ENCODE measurements around the gene SULT1C3.

Gene SULT1C3

DNA sequence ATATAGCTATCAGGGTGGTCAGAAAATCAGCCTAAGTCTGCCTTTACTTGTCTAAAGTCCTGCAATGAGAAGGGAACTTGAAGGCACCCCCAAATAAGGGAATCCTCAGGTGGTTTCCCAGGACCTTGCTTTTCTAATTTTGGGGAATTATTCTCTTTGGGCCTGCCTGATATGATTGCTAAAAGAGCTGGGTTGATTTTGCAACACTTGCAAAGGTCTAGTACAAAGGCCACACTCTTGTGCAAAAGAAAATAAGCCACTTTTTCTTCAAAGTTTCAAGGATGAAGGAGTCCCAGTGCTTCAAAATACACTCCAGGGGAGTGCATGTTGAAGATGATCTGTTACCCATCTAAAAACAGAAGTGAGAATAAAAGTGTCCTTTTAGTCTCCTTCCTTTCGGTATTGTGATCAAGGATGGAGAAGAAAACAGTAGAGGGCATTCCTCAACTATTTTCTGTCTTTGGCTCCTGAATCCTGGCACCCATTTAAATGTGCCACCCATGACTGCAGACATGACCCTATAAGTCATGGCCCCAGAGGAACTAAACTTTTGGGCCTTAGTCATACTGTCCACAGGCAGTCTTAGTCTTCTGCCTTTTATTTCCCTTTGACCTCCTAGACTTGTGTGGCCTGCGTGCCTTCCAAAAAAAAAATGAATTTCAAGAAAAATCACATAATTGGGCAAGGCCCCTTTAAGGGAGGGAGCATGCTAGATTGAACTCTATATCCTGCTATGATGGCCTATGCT, 5.1 kb downstream of the SULT1C3 start:
- WGBS = 100% methylated on average over 2 of the region's 2 CpGs
- H3K27ac ChIP-seq (ENCODE audit: low read depth, low read length) = no peak overlapping the region
- H3K4me3 ChIP-seq (ENCODE audit: low read length) = no peak overlapping the region
- no peaks in the 10 kb centered on the region for H3K4me1 ChIP-seq (ENCODE audit: insufficient read depth, low read length)
- no peak overlapping the region for H3K9ac ChIP-seq (ENCODE audit: low read depth, low read length)
- peaks cover 36% of the 10 kb centered on the region for H3K9me3 ChIP-seq (ENCODE audit: insufficient read depth, low read depth, low read length)
- no peaks in the 10 kb centered on the region for H3K27me3 ChIP-seq (ENCODE audit: insufficient read depth, low read length)
- H3K36me3 ChIP-seq (ENCODE audit: insufficient read depth, low read length) = no peaks in the 10 kb centered on the region

DNA sequence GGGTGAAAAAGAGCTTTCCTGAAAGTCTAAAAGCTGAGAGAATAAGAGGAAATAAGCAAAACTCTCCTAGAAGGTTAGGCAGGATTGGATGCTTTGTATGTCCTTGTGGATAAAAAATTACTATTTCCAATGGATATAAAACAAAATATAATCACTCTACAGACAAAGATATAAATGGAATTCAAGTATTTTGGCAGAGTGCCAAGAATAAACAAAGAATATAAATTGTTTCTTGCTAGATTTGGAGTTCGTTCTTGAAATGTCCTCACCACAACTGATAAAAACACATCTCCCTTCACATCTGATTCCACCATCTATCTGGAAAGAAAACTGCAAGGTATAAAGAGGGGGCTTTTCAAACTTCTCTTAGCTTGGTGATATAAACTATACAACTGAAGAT, 13.3 kb downstream of the SULT1C3 start:
- Histone ChIP-seq H3K36me3 (ENCODE audit: insufficient read depth, low read length) (no peaks in the 10 kb centered on the region), H3K9ac (ENCODE audit: low read depth, low read length) (no peak overlapping the region), H3K27me3 (ENCODE audit: insufficient read depth, low read length) (no peaks in the 10 kb centered on the region), H3K9me3 (ENCODE audit: insufficient read depth, low read depth, low read length) (no peaks in the 10 kb centered on the region), H3K27ac (ENCODE audit: low read depth, low read length) (no peak overlapping the region), H3K4me1 (ENCODE audit: insufficient read depth, low read length) (no peaks in the 10 kb centered on the region), H3K4me3 (ENCODE audit: low read length) (no peak overlapping the region)
- no CpG with 5 or more reads among the region's 1 CpG for WGBS

DNA sequence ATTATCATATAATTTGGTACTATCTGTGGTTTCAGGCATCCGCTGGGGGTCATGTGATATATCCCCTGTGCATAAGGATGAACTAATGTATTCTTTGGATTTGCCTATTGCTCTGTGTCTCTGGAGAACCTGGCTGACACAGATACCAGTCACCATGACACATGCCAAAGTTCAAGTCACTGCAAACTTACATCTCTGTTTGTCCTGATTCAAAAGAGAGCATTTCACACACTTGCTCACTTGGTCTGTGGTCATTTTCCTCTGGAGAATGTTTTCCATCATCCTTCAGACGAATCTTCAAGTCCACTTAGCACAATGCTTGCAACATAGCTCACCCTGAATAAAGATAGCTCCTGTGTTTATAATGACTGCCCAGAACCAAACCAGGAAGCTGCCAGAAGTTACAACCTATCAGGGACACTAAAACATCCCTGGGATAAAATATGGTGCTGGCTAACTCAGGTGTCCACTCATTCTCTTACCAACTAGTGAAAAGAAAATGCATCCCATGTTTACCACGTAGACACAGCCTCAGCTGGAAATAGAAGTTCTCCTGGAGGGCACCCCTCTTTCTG, 18.1 kb downstream of the SULT1C3 start:
- Histone ChIP-seq H3K9ac (ENCODE audit: low read depth, low read length) (no peak overlapping the region), H3K4me3 (ENCODE audit: low read length) (no peak overlapping the region), H3K27me3 (ENCODE audit: insufficient read depth, low read length) (no peaks in the 10 kb centered on the region), H3K9me3 (ENCODE audit: insufficient read depth, low read depth, low read length) (peaks cover 6% of the 10 kb centered on the region; the same call in 1 of the 2 replicates), H3K36me3 (ENCODE audit: insufficient read depth, low read length) (no peaks in the 10 kb centered on the region), H3K27ac (ENCODE audit: low read depth, low read length) (no peak overlapping the region), H3K4me1 (ENCODE audit: insufficient read depth, low read length) (no peaks in the 10 kb centered on the region)
- WGBS = 89% methylated on average over 3 of the region's 3 CpGs

DNA sequence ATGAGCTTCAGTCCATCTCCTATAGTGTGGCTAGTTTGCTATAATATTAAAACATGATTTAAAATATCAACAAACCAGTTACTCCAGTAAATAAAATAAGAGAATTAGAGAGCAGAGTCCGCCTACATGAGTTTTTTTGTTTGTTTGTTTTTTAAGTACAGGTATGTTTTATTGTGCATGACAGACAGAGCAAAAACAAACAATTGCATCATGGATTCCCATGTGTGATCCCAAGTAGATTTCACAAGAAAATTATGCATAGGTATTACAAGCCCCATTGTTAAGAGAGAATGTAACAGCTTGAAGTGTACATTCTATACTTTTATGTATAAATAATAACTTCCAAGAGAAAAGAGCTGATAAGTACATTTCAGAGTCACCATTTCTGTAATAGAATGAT, 21.0 kb downstream of the SULT1C3 start:
- no peaks in the 10 kb centered on the region for H3K27me3 ChIP-seq (ENCODE audit: insufficient read depth, low read length)
- no peak overlapping the region for H3K27ac ChIP-seq (ENCODE audit: low read depth, low read length)
- no peak overlapping the region for H3K9ac ChIP-seq (ENCODE audit: low read depth, low read length)
- no peak overlapping the region for H3K4me3 ChIP-seq (ENCODE audit: low read length)
- H3K36me3 ChIP-seq (ENCODE audit: insufficient read depth, low read length) = no peaks in the 10 kb centered on the region
- H3K4me1 ChIP-seq (ENCODE audit: insufficient read depth, low read length) = no peaks in the 10 kb centered on the region
- 100% methylated on average over 1 of the region's 1 CpG for WGBS
- H3K9me3 ChIP-seq (ENCODE audit: insufficient read depth, low read depth, low read length) = peaks cover 9% of the 10 kb centered on the region; the same call in 1 of the 2 replicates

DNA sequence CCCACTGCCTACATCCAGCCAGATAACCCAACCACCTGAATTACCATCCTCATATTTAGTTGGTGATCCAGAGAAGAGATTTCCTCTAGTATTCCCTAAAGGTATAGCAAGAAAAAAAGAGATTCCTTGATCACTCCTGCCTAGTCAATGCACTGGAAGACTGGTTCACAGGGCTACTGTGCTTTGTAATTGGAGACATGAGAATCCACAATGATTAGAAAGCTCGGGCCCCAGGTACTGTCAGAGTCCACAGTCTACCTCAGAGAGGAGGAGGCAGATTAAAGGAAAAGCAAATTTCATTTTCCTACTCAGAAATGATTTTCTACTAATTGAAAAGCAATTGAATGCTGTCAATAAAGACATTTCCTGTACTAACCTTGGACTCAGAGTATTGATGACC, 22.3 kb downstream of the SULT1C3 start:
- no peak overlapping the region for H3K9ac ChIP-seq (ENCODE audit: low read depth, low read length)
- 92% methylated on average over 1 of the region's 1 CpG for WGBS
- H3K9me3 ChIP-seq (ENCODE audit: insufficient read depth, low read depth, low read length) = peaks cover 9% of the 10 kb centered on the region; the same call in 1 of the 2 replicates

DNA sequence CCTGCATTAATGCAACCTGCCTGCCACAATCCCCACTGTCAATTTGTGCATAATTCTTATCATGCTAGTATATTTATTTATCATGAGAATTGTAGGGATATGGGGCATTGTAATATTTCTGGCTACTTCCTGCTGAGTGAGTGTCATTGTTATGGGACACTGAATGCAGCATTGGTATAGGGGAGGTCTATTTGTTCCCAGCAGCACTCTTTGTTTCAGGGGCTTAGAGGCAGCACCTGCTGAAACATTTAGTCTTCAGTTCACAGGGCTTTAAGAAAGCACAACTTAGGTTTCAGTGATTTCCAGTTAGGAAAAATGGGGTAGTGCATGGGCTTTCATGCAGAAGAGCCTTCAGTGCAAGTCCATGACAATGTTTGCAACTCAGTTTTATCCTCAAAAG, 23.6 kb downstream of the SULT1C3 start:
- no peak overlapping the region for H3K9ac ChIP-seq (ENCODE audit: low read depth, low read length)
- no peaks in the 10 kb centered on the region for H3K27me3 ChIP-seq (ENCODE audit: insufficient read depth, low read length)
- no peaks in the 10 kb centered on the region for H3K36me3 ChIP-seq (ENCODE audit: insufficient read depth, low read length)
- no peaks in the 10 kb centered on the region for H3K4me1 ChIP-seq (ENCODE audit: insufficient read depth, low read length)
- no peak overlapping the region; the same call in 1 of the 2 replicates for H3K27ac ChIP-seq (ENCODE audit: low read depth, low read length)
- H3K4me3 ChIP-seq (ENCODE audit: low read length) = no peak overlapping the region
- peaks cover 9% of the 10 kb centered on the region; the same call in 1 of the 2 replicates for H3K9me3 ChIP-seq (ENCODE audit: insufficient read depth, low read depth, low read length)

More for the DNA sequence above, 22.3 kb downstream of the SULT1C3 start:
- H3K27me3 ChIP-seq (ENCODE audit: insufficient read depth, low read length) = no peaks in the 10 kb centered on the region
- no peak overlapping the region for H3K27ac ChIP-seq (ENCODE audit: low read depth, low read length)
- no peaks in the 10 kb centered on the region for H3K36me3 ChIP-seq (ENCODE audit: insufficient read depth, low read length)
- H3K4me3 ChIP-seq (ENCODE audit: low read length) = no peak overlapping the region
- no peaks in the 10 kb centered on the region for H3K4me1 ChIP-seq (ENCODE audit: insufficient read depth, low read length)

DNA sequence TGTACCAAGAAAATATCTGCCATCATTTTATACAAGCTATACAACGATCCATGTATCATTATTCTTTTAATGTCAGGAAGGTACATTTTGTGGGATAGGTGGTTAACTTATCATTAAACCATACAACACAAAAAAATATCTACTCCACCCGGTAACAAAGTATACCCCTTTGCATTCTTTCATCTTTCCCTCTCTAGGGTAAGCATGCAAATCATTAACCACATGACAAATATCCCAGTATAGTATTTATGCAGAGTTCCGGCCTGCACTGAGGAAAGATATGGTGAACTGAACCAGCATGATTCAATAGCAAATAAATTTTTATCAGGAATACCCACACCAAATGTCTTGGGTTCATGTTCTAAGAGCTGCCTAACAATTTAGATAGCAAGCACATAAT, 26.4 kb downstream of the SULT1C3 start:
- H3K36me3 ChIP-seq (ENCODE audit: insufficient read depth, low read length) = no peaks in the 10 kb centered on the region
- no peaks in the 10 kb centered on the region for H3K27me3 ChIP-seq (ENCODE audit: insufficient read depth, low read length)
- WGBS = 65% methylated on average over 2 of the region's 3 CpGs
- H3K4me1 ChIP-seq (ENCODE audit: insufficient read depth, low read length) = no peaks in the 10 kb centered on the region
- H3K9me3 ChIP-seq (ENCODE audit: insufficient read depth, low read depth, low read length) = peaks cover 9% of the 10 kb centered on the region; the same call in 1 of the 2 replicates
- no peak overlapping the region for H3K27ac ChIP-seq (ENCODE audit: low read depth, low read length)
- H3K9ac ChIP-seq (ENCODE audit: low read depth, low read length) = no peak overlapping the region
- no peak overlapping the region for H3K4me3 ChIP-seq (ENCODE audit: low read length)

DNA sequence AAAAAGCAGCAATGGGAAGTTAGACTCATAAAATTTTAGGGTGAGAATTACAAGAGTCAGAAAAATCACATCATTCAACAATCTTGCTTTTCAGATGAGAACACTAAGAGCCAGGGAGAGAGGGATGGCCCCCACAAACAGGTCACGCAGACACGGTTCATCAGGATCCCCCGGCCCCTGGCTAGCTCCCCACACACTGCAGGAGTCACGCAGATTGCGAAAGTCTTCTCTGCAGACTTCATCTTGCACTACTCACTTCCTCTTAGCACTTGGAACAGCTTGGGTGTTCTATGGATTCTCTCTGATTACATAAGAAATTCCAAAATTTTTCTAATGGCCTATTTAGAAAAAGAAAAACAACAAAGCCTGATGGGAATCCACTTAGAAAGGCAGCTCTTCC, 27.3 kb downstream of the SULT1C3 start:
- H3K9me3 ChIP-seq (ENCODE audit: insufficient read depth, low read depth, low read length) = peaks cover 9% of the 10 kb centered on the region; the same call in 1 of the 2 replicates
- no peak overlapping the region for H3K4me3 ChIP-seq (ENCODE audit: low read length)
- no peaks in the 10 kb centered on the region for H3K27me3 ChIP-seq (ENCODE audit: insufficient read depth, low read length)
- no peaks in the 10 kb centered on the region for H3K36me3 ChIP-seq (ENCODE audit: insufficient read depth, low read length)
- H3K27ac ChIP-seq (ENCODE audit: low read depth, low read length) = no peak overlapping the region
- H3K9ac ChIP-seq (ENCODE audit: low read depth, low read length) = no peak overlapping the region
- no peaks in the 10 kb centered on the region for H3K4me1 ChIP-seq (ENCODE audit: insufficient read depth, low read length)
- 96% methylated on average over 5 of the region's 5 CpGs for WGBS

DNA sequence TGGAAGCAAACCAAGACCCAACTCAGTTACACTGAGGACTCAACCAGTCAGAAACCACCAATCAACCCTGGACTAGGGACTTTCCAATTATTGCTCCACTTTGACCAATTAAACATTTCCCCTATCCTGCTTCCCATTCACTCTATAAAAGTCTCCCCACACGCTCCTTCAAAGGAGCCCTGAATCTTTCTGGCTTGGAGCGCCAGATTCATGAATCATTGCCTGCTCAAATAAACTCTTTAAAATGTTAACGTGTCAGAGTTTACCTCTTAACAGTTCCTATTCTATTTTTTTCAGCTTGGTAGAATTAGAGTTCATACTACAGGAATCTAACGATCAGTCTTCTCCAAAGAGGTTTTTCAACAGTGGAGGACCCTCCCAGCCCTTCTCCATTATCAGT, 28.2 kb downstream of the SULT1C3 start:
- no peaks in the 10 kb centered on the region for H3K27me3 ChIP-seq (ENCODE audit: insufficient read depth, low read length)

DNA sequence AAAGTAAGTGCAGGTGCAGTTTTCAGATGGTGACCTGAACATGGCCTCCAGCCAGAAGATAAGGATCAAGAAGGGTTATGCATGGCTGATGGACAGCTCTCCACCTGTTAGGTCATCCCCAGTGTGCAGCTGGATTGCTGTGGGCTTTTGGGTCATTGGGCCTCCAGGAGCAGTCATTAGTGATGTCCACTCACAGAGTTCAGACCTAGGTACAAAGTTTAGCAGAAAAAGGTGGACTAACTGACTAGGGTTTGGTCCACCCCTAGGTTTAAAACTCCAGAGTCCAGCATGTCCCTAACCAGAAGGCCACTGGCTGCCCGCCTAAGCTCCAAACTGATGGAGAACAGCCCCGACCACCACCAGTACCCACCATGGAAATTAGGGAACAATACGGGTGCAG, 30.6 kb downstream of the SULT1C3 start:
- H3K27ac ChIP-seq (ENCODE audit: low read depth, low read length) = no peak overlapping the region
- H3K4me3 ChIP-seq (ENCODE audit: low read length) = no peak overlapping the region
- WGBS = 73% methylated on average over 3 of the region's 3 CpGs
- no peaks in the 10 kb centered on the region for H3K27me3 ChIP-seq (ENCODE audit: insufficient read depth, low read length)
- H3K9me3 ChIP-seq (ENCODE audit: insufficient read depth, low read depth, low read length) = no peaks in the 10 kb centered on the region
- H3K9ac ChIP-seq (ENCODE audit: low read depth, low read length) = no peak overlapping the region
- H3K36me3 ChIP-seq (ENCODE audit: insufficient read depth, low read length) = no peaks in the 10 kb centered on the region
- no peaks in the 10 kb centered on the region for H3K4me1 ChIP-seq (ENCODE audit: insufficient read depth, low read length)

More for the DNA sequence above, 28.2 kb downstream of the SULT1C3 start:
- Histone ChIP-seq H3K36me3 (ENCODE audit: insufficient read depth, low read length) (no peaks in the 10 kb centered on the region), H3K27ac (ENCODE audit: low read depth, low read length) (no peak overlapping the region), H3K4me1 (ENCODE audit: insufficient read depth, low read length) (no peaks in the 10 kb centered on the region), H3K9me3 (ENCODE audit: insufficient read depth, low read depth, low read length) (0 out of 2 replicates have a peak, but pooled peaks cover 3% of the 10 kb centered on the region), H3K4me3 (ENCODE audit: low read length) (no peak overlapping the region), H3K9ac (ENCODE audit: low read depth, low read length) (no peak overlapping the region)
- WGBS = 78% methylated on average over 4 of the region's 4 CpGs

DNA sequence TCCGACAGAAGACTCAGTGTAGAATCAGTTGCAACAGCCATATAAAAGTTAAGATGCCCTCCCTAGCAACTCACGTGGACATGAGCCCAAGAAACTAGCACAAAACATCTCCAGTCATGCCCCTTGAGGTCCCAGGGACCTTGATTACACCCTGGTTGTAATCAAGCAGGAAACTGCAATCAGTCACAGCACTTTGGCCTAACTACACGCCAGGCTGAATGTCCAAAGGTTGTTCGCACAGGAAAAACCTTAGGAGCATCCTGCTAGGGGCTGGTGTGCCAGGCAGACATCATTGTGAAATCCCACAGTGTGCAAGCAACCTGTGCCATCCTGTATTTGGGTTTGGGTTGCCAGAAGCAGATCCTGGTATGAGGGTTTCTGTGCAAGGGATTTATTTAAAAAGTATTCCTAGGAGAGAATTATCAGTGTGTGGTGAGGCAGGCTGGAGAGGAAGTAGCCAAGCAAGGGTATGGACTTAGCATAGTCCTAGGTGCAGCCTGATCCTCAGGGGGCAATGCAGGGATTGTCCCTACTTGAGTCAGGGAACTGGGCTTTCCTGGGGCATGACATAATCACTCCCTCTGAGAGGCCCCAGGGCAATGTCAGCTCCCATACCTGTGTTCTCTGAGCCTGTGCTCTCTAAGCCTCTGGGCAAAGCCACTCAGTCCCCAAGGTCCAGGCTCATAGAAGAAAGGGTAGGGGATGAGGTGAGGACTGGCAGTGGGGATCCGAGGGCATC, 31.2 kb downstream of the SULT1C3 start:
- Histone ChIP-seq H3K27ac (ENCODE audit: low read depth, low read length) (no peak overlapping the region), H3K4me1 (ENCODE audit: insufficient read depth, low read length) (no peaks in the 10 kb centered on the region), H3K9ac (ENCODE audit: low read depth, low read length) (no peak overlapping the region), H3K9me3 (ENCODE audit: insufficient read depth, low read depth, low read length) (no peaks in the 10 kb centered on the region), H3K36me3 (ENCODE audit: insufficient read depth, low read length) (no peaks in the 10 kb centered on the region), H3K27me3 (ENCODE audit: insufficient read depth, low read length) (no peaks in the 10 kb centered on the region), H3K4me3 (ENCODE audit: low read length) (no peak overlapping the region)
- WGBS = 81% methylated on average over 5 of the region's 5 CpGs
